ENCODE data around the gene RIMS4.

Gene RIMS4

DNA sequence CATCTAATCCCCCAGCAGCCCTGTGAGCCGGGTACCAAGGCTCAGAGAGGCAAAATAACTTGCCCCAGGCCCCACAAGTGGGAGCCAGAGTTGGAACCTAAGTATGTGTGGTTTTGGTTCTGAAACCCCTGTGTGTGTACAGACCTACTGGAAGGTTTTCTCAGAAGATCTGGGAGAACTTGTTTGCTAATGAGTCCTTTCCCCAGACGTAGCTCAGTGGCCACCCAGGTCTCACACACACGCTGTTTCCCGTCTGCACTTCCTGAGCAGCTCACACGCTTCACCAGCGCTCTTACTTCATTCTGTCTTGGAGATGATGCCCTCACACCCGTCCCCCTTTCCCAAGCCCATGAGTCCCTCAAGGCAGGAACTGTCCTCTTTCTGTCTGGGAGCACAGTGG, 87.0 kb downstream of the RIMS4 start:
- TF ChIP-seq CTCF (conservative IDR thresholded peaks at IDR 0.05; ENCODE audit: low read depth, low read length), result no peak
- no peak overlapping the region for H3K4me3 ChIP-seq (ENCODE audit: low read length)
- no peak for DNase-seq (ENCODE audit: low read depth)

DNA sequence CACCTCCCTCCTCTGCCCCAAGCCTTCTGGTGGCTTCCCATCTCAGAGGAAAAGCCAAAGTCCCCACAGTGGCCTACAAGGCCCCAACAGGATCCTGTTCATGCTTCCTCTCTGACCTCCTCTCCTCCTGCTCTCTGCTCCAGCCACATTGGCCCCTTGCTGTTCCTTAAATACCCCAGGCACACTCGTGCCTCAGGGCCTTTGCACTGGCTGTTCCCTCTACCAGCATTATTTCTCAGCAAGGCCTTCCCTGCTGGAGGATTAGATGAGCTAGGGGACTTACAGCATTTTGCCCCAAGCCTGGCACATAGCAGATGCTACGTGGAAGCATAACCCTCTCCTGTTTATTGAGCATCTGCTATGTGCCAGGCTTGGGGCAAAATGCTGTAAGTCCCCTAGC, 87.4 kb downstream of the RIMS4 start:
- no peak for DNase-seq (ENCODE audit: low read depth)
- no peak overlapping the region for H3K4me3 ChIP-seq (ENCODE audit: low read length)
- TF ChIP-seq CTCF (conservative IDR thresholded peaks at IDR 0.05; ENCODE audit: low read depth, low read length), result no peak

GRCh38 chr20:44721785-44722054, 88.6 kb downstream of the RIMS4 start:
- H3K4me3 ChIP-seq (ENCODE audit: low read length), result no peak overlapping the region
- no peak for DNase-seq (ENCODE audit: low read depth)
- TF ChIP-seq CTCF (conservative IDR thresholded peaks at IDR 0.05; ENCODE audit: low read depth, low read length), result no peak

DNA sequence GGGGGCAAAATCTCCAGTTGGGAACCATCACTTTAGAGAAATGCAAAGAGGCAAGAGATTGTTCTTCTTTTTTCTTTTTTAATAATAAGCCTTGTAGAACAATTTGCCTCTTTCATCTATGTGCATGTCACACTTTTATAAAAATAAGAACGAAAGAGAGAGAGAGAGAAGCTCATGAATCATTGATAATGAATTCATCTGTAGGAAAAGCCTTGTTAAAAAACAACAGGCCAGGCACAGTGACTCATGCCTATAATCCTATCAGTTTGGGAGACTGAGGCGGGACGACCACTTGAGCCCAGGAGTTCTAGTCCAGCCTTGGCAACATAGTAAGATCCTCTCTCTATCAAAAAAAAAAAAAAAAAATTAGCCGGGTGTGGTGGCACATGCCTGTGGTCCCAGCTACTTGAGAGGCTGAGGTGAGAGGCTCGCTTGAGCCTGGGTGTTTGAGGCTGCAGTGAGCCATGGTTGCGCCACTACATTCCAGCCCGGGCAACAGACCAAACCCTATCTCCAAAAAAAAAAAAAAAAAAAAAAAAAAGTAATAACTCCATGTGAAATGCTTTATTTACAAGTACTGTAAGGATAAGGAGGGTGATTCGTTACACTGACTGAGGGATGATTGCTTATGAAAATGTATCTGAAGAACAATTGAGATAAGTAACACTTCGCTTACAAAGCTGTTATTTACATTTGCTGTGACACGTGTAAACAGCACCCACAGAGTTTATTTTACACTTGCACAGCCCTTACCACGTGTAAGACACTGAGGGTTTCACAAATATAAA, 89.2 kb downstream of the RIMS4 start:
- no peak for TF ChIP-seq CTCF (conservative IDR thresholded peaks at IDR 0.05; ENCODE audit: low read depth, low read length)
- DNase-seq (ENCODE audit: low read depth), result peak; percentile 72
- H3K4me3 ChIP-seq (ENCODE audit: low read length), result no peak overlapping the region

GRCh38 chr20:44720621-44720996, 89.7 kb downstream of the RIMS4 start:
- no peak for TF ChIP-seq CTCF (conservative IDR thresholded peaks at IDR 0.05; ENCODE audit: low read depth, low read length)
- no peak overlapping the region for H3K4me3 ChIP-seq (ENCODE audit: low read length)
- peak; percentile 85 for DNase-seq (ENCODE audit: low read depth)

DNA sequence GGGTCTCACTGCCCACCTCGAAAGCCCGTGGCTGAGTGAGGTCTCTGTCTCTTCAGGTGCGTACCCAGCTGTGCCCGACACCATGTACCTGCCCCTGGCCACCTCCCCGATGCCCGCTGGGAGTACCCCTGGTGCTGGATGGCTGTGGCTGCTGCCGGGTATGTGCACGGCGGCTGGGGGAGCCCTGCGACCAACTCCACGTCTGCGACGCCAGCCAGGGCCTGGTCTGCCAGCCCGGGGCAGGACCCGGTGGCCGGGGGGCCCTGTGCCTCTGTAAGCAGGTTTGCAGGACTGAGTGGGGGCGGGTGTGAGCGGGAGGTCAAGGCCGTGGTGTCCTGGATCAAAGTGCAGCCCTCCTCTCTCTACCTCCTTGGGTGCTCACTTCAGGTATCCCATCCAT, 90.5 kb downstream of the RIMS4 start:
- TF ChIP-seq CTCF (conservative IDR thresholded peaks at IDR 0.05; ENCODE audit: low read depth, low read length), result no peak
- H3K4me3 ChIP-seq (ENCODE audit: low read length), result no peak overlapping the region
- no peak for DNase-seq (ENCODE audit: low read depth)

- DNase-seq (ENCODE audit: low read depth), result no peak
- TF ChIP-seq CTCF (conservative IDR thresholded peaks at IDR 0.05; ENCODE audit: low read depth, low read length), result peak; percentile 48
- H3K4me3 ChIP-seq (ENCODE audit: low read length), result no peak overlapping the region
Measured at GRCh38 chr20:44717986-44718385, 92.4 kb downstream of the RIMS4 start.

All from retinal pigment epithelial cell (primary cell).